HEK293T (cell line): ENCODE results near the gene NONO.
A peak's percentile ranks its signal among the peaks of the same experiment; 100 is the strongest.
"Not testable (repeated sequence)": the region's sequence is repeated elsewhere in the genome, so short reads cannot be mapped to it uniquely, and the experiment has no call there.

ENCODE experiments used
- CTCF ChIA-PET: fragments of 350-600 bp; formaldehyde crosslinking; extraction: SDS; loops from one replicate; lab custom pipeline; 2021; ENCODE audit warnings: antibody characterized with exemption, inconsistent platforms; lab: Yijun Ruan, JAX
- POLR2A ChIA-PET: fragments of 350-600 bp; formaldehyde crosslinking; extraction: SDS; loops from one replicate; lab custom pipeline; 2020; ENCODE audit warnings: antibody characterized with exemption, inconsistent platforms; lab: Yijun Ruan, JAX
- DNase-seq: peaks from one replicate; pipeline ENCODE4 v3.0.0; 2012; ENCODE audit warnings: mixed read lengths; ENCODE audit errors: extremely low spot score
- ARNT ChIP-seq: fragments of 450-650 bp; IDR thresholded peaks from 2 replicates; pipeline ENCODE4 v1.6.1; 2017; ENCODE audit warnings: mild to moderate bottlenecking
- BHLHE40 ChIP-seq: fragments of 450-650 bp; IDR thresholded peaks from 2 replicates; pipeline ENCODE4 v1.6.1; 2016; ENCODE audit warnings: mild to moderate bottlenecking, moderate library complexity, borderline replicate concordance
- CTBP1 ChIP-seq: fragments of 450-650 bp; IDR thresholded peaks from 2 replicates; pipeline ENCODE4 v1.6.1; 2016; ENCODE audit warnings: borderline replicate concordance
- ELF4 ChIP-seq: fragments of 450-650 bp; IDR thresholded peaks from 2 replicates; pipeline ENCODE4 v1.6.1; 2017; ENCODE audit warnings: antibody characterized with exemption
- FOXA1 ChIP-seq: fragments of 450-650 bp; IDR thresholded peaks from 2 replicates; pipeline ENCODE4 v1.6.1; 2016; ENCODE audit warnings: mild to moderate bottlenecking
- FOXK2 ChIP-seq: fragments of 450-650 bp; IDR thresholded peaks from 2 replicates; pipeline ENCODE4 v1.6.1; 2016; ENCODE audit warnings: mild to moderate bottlenecking
- FOXM1 ChIP-seq: fragments of 450-650 bp; IDR thresholded peaks from 2 replicates; pipeline ENCODE4 v1.6.1; 2017; ENCODE audit warnings: mild to moderate bottlenecking, borderline replicate concordance
- HDGF ChIP-seq: fragments of 450-650 bp; IDR thresholded peaks from 2 replicates; pipeline ENCODE4 v1.6.1; 2017; ENCODE audit warnings: antibody characterized with exemption, borderline replicate concordance
- L3MBTL2 ChIP-seq: fragments of 450-650 bp; conservative IDR thresholded peaks from 2 replicates; pipeline ENCODE4 v1.6.1; 2016; ENCODE audit warnings: mild to moderate bottlenecking
- LEF1 ChIP-seq: fragments of 450-650 bp; IDR thresholded peaks from 2 replicates; pipeline ENCODE4 v1.6.1; 2017; ENCODE audit warnings: mild to moderate bottlenecking, borderline replicate concordance
- NFRKB ChIP-seq: fragments of 450-650 bp; IDR thresholded peaks from 2 replicates; pipeline ENCODE4 v1.6.1; 2016; ENCODE audit warnings: mild to moderate bottlenecking, moderate library complexity
- PKNOX1 ChIP-seq: fragments of 450-650 bp; IDR thresholded peaks from 2 replicates; pipeline ENCODE4 v1.6.1; 2016
- SP1 ChIP-seq: fragments of 450-650 bp; IDR thresholded peaks from 2 replicates; pipeline ENCODE4 v1.6.1; 2017
- SUZ12 ChIP-seq: fragments of 450-650 bp; IDR thresholded peaks from 2 replicates; pipeline ENCODE4 v1.6.1; 2016; ENCODE audit warnings: mild to moderate bottlenecking
- TARDBP ChIP-seq: fragments of 450-650 bp; IDR thresholded peaks from 2 replicates; pipeline ENCODE4 v1.6.1; 2016
- ZNF384 ChIP-seq: fragments of 450-650 bp; IDR thresholded peaks from 2 replicates; pipeline ENCODE4 v1.6.1; 2016

NONO gene

GRCh38 chrX:71253253-71254091 lies 30.0 kb upstream of the NONO start:
- TF ChIP-seq ELF4 = no peak
- TF ChIP-seq ARNT = no peak
- no peak for TF ChIP-seq LEF1
- TF ChIP-seq NFRKB = no peak
- TF ChIP-seq PKNOX1 = no peak
- no peak for TF ChIP-seq CTBP1
- TF ChIP-seq FOXA1 = no peak
- TF ChIP-seq BHLHE40 = no peak
- no peak for TF ChIP-seq SP1
- peak; percentile 57 for DNase-seq
- ChIA-PET POLR2A (interaction anchor here (0.7 to 3.1 kb wide), 3 partner anchors 30 to 71 kb away, joined by 3 to 42 read pairs (median 6); partner anchors contain the start of gene NONO), CTCF (interaction anchor here (0.8 kb wide), 1 partner anchor 25 kb away, joined by 4 read pairs; no protein-coding TSS in a partner anchor)

GRCh38 chrX:71254092-71254963 lies 29.1 kb upstream of the NONO start, which contains the start of gene ZMYM3:
Gene ZMYM3, minus strand, starts transcription at chrX:71254140. Its CDS starts 885 bp downstream, at chrX:71253255.
- CTCF ChIA-PET = interaction anchor here (0.6 to 0.8 kb wide), 2 partner anchors 26 to 96 kb away, joined by 3 to 4 read pairs; no protein-coding TSS in a partner anchor
- TF ChIP-seq ARNT (no peak), SUZ12 (no peak), LEF1 (no peak), ZNF384 (no peak), ELF4 (no peak), NFRKB (no peak), TARDBP (peak; percentile 51; the same call in 1 of the 2 replicates), HDGF (no peak), FOXM1 (peak; percentile 87), CTBP1 (no peak), SP1 (no peak), PKNOX1 (peak; percentile 93), FOXK2 (no peak), FOXA1 (no peak), BHLHE40 (no peak), L3MBTL2 (no peak; the same call in 1 of the 2 replicates)
- POLR2A ChIA-PET = interaction anchor here (0.6 to 3.1 kb wide), 5 partner anchors 26 to 72 kb away, joined by 3 to 42 read pairs (median 3); partner anchors contain the start of gene NONO
- peak; percentile 91 for DNase-seq

GRCh38 chrX:71256051-71256450 lies 27.4 kb upstream of the NONO start:
- ChIA-PET POLR2A (interaction anchor here (0.6 to 3.1 kb wide), 3 partner anchors 20 to 110 kb away, joined by 3 to 42 read pairs (median 4); partner anchors contain the start of genes NONO and TAF1), CTCF (no interaction called here)

GRCh38 chrX:71256856-71257255 lies 26.6 kb upstream of the NONO start:
- no peak for DNase-seq
- ChIA-PET POLR2A (interaction anchor here (1.3 to 1.4 kb wide), 2 partner anchors 26 to 109 kb away, joined by 4 to 5 read pairs; partner anchors contain the start of genes NONO and TAF1), CTCF (interaction anchor here (0.7 kb wide), 1 partner anchor 813 kb away, joined by 3 read pairs; no protein-coding TSS in a partner anchor)
- no peak for TF ChIP-seq NFRKB
- no peak for TF ChIP-seq BHLHE40
- TF ChIP-seq L3MBTL2 = no peak
- TF ChIP-seq FOXK2 = no peak
- TF ChIP-seq ZNF384 = no peak

More at GRCh38 chrX:71256051-71256450, 27.4 kb upstream of the NONO start:
- DNase-seq = no peak
- TF ChIP-seq SP1 (no peak), ARNT (no peak), LEF1 (no peak), FOXA1 (no peak), L3MBTL2 (no peak), FOXK2 (no peak), ZNF384 (no peak), TARDBP (no peak), HDGF (no peak), FOXM1 (no peak), BHLHE40 (no peak), ELF4 (no peak), SUZ12 (no peak), PKNOX1 (no peak), NFRKB (no peak), CTBP1 (no peak)

- DNase-seq, POLR2A ChIA-PET, CTCF ChIA-PET: not testable (repeated sequence)
These were observed 14.8 kb upstream of the NONO start for GRCh38 chrX:71268624-71269023.
